NCI-H345 treated with DMSO at 0.1 percent for 48 hours (cell line): ENCODE data around the gene TACR3.
"Not testable (repeated sequence)": the region's sequence is repeated elsewhere in the genome, so short reads cannot be mapped to it uniquely, and the experiment has no call there.

Source experiments
- DNase-seq: peaks from one replicate; lab custom pipeline; 2025; ENCODE audit not compliant: unreplicated experiment; lab: John Stamatoyannopoulos, UW

Gene TACR3, protein sequence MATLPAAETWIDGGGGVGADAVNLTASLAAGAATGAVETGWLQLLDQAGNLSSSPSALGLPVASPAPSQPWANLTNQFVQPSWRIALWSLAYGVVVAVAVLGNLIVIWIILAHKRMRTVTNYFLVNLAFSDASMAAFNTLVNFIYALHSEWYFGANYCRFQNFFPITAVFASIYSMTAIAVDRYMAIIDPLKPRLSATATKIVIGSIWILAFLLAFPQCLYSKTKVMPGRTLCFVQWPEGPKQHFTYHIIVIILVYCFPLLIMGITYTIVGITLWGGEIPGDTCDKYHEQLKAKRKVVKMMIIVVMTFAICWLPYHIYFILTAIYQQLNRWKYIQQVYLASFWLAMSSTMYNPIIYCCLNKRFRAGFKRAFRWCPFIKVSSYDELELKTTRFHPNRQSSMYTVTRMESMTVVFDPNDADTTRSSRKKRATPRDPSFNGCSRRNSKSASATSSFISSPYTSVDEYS

DNA sequence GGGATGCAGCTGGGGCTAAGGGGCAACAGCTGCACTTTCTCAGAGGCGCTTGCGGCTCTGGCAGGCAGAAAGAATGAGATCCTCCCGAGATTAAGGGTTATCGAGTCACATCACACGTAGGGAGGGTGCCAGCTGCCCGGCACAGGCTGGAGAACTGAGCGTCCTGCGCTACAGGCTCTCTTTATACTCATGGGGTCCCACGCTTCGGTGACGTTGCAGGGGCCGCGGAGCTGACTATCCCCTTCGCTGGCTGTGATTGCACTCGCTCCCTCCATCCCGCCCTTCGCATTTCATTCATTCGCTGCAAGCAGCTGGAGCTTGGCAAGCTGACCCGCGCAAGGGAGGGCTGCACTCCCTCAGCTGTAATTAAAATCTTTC is at the start of gene TACR3:
Gene TACR3, minus strand, starts transcription at position 156 of the 378 bp plus-strand sequence. CDS start 310 bp downstream, outside the sequence.
- DNase-seq, result no peak

DNA sequence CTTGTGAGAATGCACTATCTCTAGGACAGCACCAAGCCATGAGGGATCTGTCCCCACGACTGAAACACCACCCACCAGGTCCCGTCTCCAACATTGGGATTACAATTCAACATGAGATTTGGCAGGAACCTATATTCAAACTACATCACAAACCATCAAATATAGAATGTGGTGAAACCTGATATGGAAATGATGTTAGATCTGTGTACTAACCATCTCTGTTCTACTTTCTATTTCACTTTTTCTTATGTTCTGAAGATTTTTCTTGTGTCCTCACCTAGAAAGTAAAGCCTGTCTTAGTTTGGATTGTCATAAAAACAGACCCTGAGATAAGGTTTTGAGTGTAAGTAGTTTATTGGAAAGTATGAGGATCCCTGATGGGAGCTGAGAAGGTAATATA is 37.8 kb upstream of the TACR3 start:
- DNase-seq, result no peak

DNA sequence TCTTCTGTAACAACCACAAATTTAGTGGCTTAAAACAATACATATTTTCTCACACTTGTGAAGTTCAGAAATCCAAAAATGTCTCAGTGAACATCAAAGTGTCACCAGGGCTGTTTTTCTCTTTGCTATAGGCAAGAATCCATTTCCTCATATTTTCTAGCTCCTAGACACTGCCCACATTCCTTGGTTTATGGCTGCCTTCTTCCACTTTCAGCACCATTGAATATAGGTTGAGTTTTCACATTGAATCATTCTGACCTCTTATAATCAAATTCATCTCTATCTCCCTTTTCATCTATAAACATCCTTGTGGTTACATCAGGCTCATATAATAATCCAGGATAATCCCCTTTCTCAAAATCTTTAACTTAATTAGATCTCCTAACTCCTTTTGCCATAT is 37.0 kb upstream of the TACR3 start:
- DNase-seq, result no peak

DNA sequence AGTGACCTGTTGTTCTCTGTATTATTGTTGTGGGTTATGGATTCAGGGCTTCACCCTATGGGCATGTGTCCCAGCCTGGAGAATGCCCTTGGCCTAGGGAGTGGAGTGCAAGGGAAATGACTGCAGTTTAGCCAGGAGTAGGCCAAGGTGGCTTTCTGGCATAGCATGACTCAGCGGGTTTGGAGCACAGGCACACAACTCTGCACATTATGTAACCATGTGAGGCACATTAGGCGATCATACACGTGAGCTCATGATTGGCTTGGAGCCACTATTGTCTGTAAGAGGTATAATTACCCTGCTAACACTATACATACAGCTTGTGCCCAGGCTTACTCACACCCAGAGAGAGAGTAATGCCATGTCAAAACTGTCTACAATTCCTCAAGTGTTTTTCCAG is 35.1 kb upstream of the TACR3 start:
- no peak for DNase-seq

DNA sequence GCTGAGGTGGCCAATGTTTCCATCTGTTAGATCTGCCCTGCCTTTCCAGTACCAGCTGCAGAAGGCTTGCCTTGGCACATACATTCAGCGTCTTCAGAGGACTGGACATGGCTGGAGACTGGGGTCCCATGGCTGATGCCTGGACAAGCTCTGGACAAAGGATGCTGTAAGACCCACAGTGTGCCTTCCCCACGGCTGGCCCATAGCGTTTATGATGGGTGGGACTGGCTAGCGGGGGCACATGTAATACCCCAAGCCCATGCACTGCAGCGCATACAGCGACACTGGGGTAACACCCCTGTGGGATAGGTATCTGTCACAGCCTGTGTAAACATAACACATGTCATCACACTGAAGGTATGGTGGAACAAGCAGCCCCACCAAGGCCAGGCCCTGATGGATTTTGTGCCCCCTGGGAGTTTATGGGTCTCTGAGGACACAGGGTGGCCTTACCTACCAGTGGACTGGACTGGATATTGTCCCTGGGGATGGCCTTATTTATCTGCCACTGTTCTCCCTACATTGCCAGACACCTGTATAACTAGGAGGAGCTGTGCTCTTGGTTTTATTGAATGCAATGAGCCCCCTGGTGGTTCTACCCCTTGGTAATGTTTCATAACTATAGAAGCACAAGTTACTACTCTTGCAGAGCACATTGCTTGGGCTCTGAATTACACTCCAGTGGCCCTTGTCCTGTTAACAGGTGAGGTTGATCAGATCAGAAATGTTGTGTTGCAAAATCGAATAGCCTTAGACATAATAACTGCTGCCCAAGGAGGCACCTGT is 34.3 kb upstream of the TACR3 start:
- DNase-seq, result no peak

DNA sequence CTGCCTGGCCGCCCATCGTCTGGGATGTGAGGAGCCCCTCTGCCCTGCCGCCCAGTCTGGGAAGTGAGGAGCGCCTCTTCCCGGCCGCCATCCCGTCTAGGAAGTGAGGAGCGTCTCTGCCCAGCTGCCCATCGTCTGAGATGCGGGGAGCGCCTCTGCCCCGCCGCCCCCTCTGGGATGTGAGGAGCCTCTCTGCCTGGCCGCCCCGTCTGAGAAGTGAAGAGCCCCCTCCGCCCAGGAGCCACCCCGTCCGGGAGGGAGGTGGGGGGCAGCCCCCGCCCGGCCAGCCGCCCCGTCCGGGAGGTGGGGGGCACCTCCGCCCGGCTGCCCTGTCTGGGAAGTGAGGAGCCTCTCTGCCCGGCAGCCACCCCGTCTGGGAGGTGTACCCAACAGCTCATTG is 3.4 kb upstream of the TACR3 start:
- DNase-seq, result not testable (repeated sequence)

DNA sequence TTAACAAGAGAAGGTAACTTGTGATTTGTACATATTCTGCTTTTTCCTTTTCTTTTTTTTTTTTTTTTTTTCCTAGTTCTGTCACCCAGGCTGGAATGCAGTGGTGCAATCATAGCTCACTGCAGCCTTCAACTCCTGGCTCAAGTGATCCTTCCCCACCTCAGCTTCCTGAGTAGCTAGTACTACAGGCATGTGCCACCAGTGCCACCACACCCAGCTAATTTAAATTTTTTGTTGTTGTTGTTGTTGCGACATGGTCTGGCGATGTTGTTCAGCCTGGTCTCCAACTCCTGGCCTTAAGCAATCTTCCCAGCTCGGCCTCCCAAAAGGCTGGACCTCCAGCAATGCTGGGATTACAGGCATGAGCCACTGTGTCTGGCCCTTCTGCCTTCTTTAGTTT is 1.5 kb upstream of the TACR3 start:
- DNase-seq, result no peak

DNA sequence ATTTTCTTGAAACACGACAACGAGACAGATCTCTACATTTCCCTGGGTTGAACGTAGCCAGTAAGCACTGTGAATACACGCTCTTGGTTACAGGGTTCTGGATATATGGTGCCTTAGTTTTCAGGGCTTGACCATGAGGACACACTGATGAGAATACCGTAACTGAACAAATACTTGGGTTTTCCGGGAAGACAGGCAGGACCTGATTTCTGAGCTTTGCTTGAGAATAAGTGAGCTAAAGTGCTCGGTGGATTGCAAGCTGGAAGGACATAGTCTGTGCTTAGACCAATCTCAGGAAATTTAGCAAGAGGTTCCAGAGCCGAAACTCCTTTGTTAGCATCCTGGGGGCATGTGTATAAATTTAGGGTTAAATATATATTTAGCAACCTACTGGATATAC is 876 bp upstream of the TACR3 start:
- no peak for DNase-seq

DNA sequence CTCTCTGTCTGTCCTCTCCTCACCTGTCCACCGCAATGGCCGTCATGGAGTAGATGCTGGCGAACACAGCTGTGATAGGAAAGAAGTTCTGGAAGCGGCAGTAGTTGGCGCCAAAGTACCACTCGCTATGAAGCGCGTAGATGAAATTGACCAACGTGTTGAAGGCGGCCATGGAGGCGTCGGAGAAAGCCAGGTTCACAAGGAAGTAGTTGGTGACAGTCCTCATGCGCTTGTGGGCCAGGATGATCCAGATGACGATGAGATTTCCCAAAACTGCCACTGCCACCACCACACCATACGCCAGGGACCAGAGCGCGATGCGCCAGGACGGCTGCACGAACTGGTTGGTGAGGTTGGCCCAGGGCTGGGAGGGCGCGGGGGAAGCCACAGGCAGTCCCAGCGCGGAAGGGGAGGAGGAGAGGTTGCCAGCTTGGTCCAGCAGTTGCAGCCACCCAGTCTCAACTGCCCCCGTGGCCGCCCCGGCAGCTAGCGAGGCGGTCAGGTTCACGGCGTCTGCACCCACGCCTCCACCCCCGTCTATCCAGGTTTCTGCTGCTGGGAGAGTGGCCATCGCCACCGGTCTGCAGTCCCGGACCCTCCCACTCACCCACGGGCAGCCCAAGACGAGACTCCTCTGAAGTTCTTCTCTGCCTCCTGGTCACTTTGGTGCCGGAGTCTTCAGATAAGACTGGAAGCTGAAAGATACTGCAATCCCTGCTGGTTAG is 518 bp downstream of the TACR3 start:
- DNase-seq, result no peak

DNA sequence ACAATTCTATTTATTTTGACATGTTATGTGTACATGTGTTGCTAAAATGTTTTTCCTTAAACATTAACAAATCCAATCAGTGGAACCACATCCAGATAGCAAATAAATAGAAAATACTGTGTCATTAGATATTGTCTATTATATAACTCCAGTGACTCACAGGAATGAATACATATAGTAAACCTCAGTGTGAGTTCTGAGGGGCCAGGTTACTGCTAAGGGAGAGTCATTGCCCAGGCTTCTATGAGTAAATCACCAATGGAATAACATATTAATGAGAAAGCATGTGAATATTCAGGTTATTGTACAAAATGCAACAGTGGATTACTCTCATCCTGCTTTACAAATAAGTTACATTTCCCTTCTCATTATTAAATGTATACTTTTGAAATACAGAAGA is 27.2 kb downstream of the TACR3 start:
- no peak for DNase-seq

DNA sequence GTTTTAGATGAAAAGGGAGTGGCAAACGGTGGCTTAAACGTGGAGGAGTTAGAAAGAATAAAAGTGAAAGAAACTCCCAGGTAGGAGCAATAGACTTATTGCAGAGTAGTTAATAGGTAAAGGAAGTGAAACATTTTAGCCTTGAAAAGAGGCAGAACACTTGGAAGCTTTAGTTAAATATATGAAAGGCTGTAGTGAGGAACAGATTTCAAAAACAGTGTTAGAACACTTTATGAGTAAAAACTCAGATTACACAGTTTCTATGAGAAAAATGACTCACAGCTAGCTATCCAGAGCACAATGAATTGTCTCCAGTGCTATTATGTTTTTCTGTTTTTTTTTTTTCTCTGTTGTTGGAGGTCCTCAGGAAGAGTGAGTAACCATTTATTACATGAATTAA is 45.8 kb downstream of the TACR3 start:
- no peak for DNase-seq

DNA sequence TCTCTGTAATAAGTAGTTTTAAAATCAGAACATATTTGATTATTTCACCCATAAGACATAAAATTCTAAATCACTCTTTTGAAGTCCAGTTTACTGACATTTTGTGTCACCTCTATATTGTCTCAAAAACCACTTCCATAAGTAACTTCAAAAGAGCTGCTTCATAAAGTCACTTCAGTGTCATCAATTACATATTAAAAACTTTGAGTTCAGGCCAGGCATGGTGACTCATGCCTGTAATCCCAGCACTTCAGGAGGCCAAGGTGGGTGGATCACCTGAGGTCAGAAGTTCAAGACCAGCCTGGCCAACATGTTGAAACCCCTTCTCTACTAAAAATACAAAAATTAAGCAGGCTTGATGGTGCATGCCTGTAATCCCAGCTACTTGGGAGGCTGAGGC is 53.0 kb downstream of the TACR3 start:
- DNase-seq, result not testable (repeated sequence)

DNA sequence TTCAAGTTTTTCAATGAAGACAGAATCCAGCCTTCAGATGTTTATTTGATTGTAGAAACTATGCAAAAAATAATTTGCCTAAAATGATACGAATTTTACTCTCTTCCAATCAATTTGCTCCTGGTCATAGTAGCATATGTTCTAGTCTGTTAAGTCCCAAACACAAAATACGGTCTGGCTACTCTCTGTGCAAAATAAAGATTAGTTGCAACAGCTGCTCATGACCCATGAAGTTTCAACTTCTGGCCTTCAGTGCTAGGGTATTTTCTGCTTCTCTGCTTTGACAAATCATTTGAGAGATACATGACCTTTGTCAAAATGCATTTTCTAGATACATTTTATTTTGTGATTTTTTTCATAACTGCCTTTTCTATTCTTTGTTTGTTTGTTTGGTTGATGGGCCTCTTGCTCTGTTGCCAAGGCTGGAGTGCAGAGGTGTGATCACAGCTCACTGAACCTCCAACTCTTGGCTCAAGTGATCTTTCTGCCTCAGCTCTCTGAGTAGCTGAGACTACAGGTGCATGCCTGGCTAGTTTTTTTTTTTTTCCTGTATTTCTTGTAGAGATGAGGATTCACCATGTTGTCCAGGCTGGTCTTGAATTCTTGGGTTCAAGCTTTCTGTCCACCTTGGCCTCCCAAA is 55.2 kb downstream of the TACR3 start:
- no peak for DNase-seq

DNA sequence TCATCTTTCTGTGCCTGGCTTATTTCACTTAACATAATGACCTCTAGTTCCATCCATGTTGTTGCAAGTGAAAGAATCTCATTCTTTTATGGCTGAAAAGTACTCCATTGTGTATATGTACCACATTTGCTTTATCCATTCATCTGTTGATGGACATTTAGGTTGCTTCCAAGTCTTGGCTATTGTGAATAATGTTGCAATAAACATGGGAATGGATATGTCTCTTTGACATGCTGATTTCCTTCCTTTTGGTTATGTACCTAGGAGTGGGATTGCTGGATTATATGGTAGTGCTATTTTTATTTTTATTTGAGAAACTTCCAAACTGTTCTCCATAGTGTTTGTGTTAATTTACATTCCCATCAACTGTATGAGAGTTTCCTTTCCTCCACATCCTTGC is 71.2 kb downstream of the TACR3 start:
- DNase-seq, result no peak

DNA sequence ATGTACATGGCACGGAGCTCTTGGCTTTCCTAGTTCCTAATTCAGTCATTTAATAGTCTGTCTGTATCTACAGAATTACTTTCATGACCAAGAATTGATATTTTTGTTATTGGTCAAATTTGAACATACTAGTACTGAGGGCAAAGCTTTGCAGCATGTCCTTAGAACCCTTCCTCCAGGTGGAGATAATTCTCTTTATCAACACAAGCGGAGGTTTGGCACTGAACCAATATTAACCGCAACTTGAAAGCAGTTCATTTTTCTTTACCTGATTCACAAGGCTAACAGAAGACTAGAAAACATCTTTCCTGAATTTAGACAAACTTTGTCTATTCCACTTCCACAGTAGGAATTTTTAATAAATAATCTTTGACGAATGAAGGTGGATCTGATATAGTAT is 73.8 kb downstream of the TACR3 start:
- no peak for DNase-seq

DNA sequence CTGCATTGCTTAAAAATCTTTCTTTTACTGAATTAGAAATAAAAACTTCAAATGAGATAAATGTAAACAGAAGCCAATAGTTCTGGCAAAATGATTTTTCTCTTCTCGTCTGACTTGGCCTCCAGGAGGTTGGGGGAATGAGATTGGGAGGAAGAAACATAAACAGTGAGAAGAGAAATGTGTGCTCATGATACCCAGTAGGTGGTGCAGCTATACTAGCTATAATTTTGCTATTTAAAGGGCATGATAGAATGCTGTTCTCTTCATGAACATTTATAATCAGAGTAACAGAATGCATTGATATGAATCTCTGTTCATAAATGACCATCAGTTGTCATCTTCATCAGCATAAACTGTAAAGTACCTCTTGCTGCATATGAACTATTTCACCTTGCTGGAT is 85.5 kb downstream of the TACR3 start:
- DNase-seq, result no peak

DNA sequence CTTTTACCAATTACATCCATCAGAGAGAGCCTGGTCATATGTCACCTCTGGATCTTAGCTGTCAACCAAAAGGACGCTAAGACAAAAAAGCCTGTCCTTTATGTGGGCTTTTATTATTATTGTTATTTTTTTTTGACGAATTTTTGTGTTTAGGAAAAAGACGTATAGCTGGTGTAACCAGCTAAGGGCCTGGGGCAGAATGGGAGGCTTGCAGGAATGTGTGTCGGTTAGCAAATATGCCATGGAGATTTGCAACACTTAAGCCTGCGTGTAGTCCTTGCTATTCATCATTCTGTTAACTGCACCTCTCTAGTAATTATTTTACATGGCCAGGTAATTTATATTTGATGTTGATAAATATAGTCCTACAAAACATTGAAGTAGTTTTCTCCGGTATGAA is 93.5 kb downstream of the TACR3 start:
- no peak for DNase-seq

DNA sequence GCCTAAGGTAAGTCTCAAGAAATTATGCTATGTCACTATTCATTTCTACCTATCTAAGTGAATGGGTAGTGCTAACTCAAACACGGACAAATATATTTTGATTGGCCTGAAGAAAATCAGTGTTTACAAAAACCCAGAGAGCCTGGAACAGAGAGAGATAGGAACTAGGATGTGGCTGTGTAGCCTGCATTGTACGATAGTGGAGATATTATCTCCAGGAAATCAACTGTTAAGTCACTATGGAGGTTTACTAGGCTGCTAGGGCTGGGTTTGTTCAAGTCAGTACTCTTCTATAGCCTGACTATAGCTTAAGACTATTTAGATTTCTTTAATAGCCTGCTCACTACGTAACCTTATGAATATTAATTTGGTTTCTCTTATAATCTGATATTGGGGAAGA is 127.9 kb downstream of the TACR3 start:
- DNase-seq, result no peak

DNA sequence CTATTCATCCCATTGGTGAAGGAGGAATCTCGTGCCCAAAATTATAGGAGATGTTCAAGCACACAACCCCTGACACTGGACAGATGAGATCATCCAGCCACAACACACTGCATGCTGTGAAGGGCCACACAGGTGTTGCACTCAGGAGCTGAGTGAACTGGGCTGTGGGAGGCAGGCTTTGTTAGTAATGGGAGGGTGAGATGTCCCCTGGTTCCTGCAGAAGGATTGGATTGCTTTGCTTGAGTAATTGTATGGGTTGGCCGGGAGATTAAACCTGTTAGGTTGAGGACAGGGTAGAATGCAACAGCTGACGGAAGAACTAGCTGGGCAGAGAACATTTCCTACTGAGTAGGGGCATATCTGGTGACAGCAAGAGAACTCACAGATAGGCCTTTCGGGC is 152.2 kb downstream of the TACR3 start:
- no peak for DNase-seq

DNA sequence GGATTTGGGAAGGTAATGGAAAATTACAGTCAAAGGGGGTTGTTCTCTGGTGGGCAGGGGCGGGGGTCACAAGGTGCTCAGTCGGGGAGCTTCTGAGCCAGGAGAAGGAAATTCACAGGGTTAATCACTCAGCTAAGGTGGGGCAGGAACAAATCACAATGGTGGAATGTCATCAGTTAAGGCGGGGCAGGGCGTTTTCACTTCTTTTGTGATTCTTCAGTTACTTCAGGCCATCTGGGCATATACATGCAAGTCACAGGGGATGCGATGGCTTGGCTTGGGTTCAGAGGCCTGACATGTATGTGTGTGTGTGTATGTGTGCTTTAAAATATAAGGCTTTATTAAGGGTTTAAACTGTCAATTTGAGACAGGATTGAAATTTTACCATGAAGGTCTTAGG is 160.6 kb downstream of the TACR3 start:
- DNase-seq, result not testable (repeated sequence)
